Measurements from ENCODE around the gene CCDC170. TPM values are rescaled to one million over a fixed set of nuclear protein-coding genes. Genes with fewer than 3 reads are reported as not detected.

Gene CCDC170
- polyA plus RNA-seq, 1 experiment, result 1.9 TPM

- POLR2A ChIA-PET, result no interaction called here
- no peak for TF ChIP-seq CTCF (IDR thresholded peaks at IDR 0.05; ENCODE audit: low read depth, low read length)
- H3K9me3 ChIP-seq (ENCODE audit: control insufficient read depth, insufficient read depth, low read length), result no peaks in the 10 kb centered on the region
- no peak for DNase-seq (ENCODE audit: low read depth, low spot score)
- no peaks in the 10 kb centered on the region for H3K27me3 ChIP-seq (ENCODE audit: control insufficient read depth, insufficient read depth, low read length)
- H3K4me3 ChIP-seq (ENCODE audit: low read depth, low read length), result no peak overlapping the region
- H3K27ac ChIP-seq (ENCODE audit: low read depth, low read length), result no peak overlapping the region
- CTCF ChIA-PET, result no interaction called here
Measured at GRCh38 chr6:151609146-151609902, 115.5 kb downstream of the CCDC170 start.

- TF ChIP-seq CTCF (IDR thresholded peaks at IDR 0.05; ENCODE audit: low read depth, low read length), result no peak
- no peaks in the 10 kb centered on the region for H3K9me3 ChIP-seq (ENCODE audit: control insufficient read depth, insufficient read depth, low read length)
- H3K27me3 ChIP-seq (ENCODE audit: control insufficient read depth, insufficient read depth, low read length), result no peaks in the 10 kb centered on the region
- H3K4me3 ChIP-seq (ENCODE audit: low read depth, low read length), result no peak overlapping the region
- CTCF ChIA-PET, result interaction anchor here (0.7 kb wide), 1 partner anchor 115 kb away, joined by 3 read pairs; no protein-coding TSS in a partner anchor
- POLR2A ChIA-PET, result no interaction called here
- DNase-seq (ENCODE audit: low read depth, low spot score), result no peak
- no peak overlapping the region for H3K27ac ChIP-seq (ENCODE audit: low read depth, low read length)
Measured at GRCh38 chr6:151610326-151610725, 116.5 kb downstream of the CCDC170 start.

GRCh38 chr6:151614630-151615029 lies 120.8 kb downstream of the CCDC170 start:
- DNase-seq (ENCODE audit: low read depth, low spot score), result no peak
- Histone ChIP-seq H3K27me3 (ENCODE audit: control insufficient read depth, insufficient read depth, low read length) (no peaks in the 10 kb centered on the region), H3K27ac (ENCODE audit: low read depth, low read length) (no peak overlapping the region), H3K4me3 (ENCODE audit: low read depth, low read length) (no peak overlapping the region), H3K9me3 (ENCODE audit: control insufficient read depth, insufficient read depth, low read length) (no peaks in the 10 kb centered on the region)
- ChIA-PET POLR2A (interaction anchor here (0.6 kb wide), 1 partner anchor 288 kb away, joined by 3 read pairs; no protein-coding TSS in a partner anchor), CTCF (interaction anchor here (0.7 kb wide), 1 partner anchor 723 kb away, joined by 3 read pairs; no protein-coding TSS in a partner anchor)
- TF ChIP-seq CTCF (IDR thresholded peaks at IDR 0.05; ENCODE audit: low read depth, low read length), result no peak

GRCh38 chr6:151616091-151616513 lies 122.3 kb downstream of the CCDC170 start:
- Histone ChIP-seq H3K4me3 (ENCODE audit: low read depth, low read length) (no peak overlapping the region), H3K27me3 (ENCODE audit: control insufficient read depth, insufficient read depth, low read length) (no peaks in the 10 kb centered on the region), H3K27ac (ENCODE audit: low read depth, low read length) (no peak overlapping the region), H3K9me3 (ENCODE audit: control insufficient read depth, insufficient read depth, low read length) (no peaks in the 10 kb centered on the region)
- TF ChIP-seq CTCF (IDR thresholded peaks at IDR 0.05; ENCODE audit: low read depth, low read length), result no peak
- POLR2A ChIA-PET, result no interaction called here
- CTCF ChIA-PET, result no interaction called here
- DNase-seq (ENCODE audit: low read depth, low spot score), result no peak

- Histone ChIP-seq H3K27me3 (ENCODE audit: control insufficient read depth, insufficient read depth, low read length) (no peaks in the 10 kb centered on the region), H3K9me3 (ENCODE audit: control insufficient read depth, insufficient read depth, low read length) (no peaks in the 10 kb centered on the region), H3K4me3 (ENCODE audit: low read depth, low read length) (no peak overlapping the region), H3K27ac (ENCODE audit: low read depth, low read length) (no peak overlapping the region)
- ChIA-PET CTCF (no interaction called here), POLR2A (no interaction called here)
- no peak for DNase-seq (ENCODE audit: low read depth, low spot score)
- no peak for TF ChIP-seq CTCF (IDR thresholded peaks at IDR 0.05; ENCODE audit: low read depth, low read length)
Measured at GRCh38 chr6:151616600-151616999, 122.8 kb downstream of the CCDC170 start.
